Ammon's horn (tissue), 1 donor: ENCODE data around the gene GPRC5D.

ENCODE experiments used
- DNase-seq: peaks from one replicate; pipeline ENCODE4 v3.0.0-alpha.2; 2016; ENCODE audit warnings: low spot score

Gene GPRC5D

GRCh38 chr12:12908252-12908651 is 43.7 kb downstream of the GPRC5D start:
- no peak for DNase-seq

DNA sequence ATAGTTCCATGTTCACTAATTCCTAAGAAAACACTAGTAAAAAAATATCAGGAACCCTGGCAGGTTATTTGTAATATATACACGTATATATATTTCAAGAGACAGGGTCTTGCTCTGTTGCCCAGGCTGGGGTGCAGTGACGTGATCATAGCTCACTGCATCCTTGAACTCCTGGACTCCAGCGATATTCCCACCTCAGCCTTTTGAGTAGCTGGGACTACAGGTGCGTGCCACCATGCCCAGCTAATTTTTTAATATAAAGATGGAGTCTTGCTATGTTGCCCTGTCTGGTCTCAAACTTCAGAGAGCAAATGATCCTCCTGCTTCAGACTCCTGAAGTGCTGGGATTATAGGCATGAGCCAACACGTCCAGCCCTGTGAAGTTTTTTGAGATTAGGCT is 44.4 kb downstream of the GPRC5D start:
- DNase-seq: no peak

DNA sequence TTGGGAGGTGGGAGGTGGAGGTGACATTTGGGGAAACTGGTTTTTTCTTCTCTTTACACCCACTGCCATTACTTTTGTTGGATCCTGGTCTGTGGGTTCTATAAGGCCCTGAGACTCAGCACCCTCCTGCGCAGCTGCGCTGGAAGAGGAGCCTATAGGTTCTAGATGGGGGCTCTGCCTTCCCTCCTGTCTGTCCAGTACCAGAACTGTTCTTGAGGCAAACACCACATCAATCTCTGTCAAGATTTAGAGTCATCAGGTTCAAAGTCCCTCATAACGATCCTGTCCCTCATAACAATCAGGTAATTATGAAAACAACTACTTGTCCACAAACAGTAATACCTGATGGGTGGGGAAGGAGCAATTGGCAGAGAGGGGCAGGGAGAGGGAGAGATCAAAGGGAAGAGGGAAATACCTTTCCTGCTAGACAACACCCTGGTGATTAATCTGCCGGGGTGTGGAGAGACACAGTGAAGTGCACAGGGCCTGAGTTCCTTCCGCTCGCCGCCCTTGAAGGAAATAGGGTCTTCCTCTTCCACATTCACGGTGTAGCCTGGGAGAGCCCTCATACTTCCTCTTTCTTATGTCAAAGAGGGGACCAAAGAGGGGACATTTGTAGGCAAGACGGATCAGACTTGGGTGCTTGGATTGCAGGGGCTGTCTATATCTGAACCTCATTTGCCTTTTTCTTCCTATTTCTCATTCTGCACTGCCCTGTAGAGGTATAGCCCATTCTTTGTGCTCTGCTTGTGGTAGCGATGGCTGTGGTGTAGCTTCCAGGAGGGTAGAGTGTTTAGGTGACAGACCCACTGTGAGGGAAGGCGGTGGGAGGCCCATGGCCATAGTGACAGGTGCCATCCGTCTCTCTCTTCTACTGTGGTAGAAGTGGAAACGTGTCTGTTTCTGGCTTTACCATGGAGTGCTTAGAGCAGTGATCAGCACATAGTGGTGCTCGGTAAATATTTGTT is 48.0 kb downstream of the GPRC5D start:
- no peak for DNase-seq

- DNase-seq: no peak
These were observed 49.9 kb downstream of the GPRC5D start for GRCh38 chr12:12902036-12902435.

- peak; percentile 34 for DNase-seq
These were observed 50.7 kb downstream of the GPRC5D start for GRCh38 chr12:12901158-12901791.

DNA sequence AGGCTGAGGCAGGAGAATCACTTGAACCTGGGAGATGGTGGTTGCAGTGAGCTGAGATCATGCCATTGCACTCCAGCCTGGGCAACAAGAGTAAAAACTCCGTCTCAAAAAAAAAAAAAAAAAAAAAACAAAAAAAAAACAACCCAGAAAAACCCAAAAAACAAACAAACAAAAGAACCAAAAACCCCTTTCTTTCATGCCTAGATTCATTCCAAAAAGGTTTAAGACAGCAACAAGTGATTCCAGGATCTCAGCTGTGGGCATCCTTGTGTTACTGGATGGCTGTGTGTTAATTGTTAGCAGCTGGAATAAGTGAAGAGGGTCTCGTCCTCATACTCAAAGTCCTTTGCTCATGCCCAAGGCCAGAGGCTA is 51.2 kb downstream of the GPRC5D start:
- no peak for DNase-seq

- DNase-seq: no peak
These were observed 52.2 kb downstream of the GPRC5D start for GRCh38 chr12:12899530-12900380.

- no peak for DNase-seq
These were observed 53.0 kb downstream of the GPRC5D start for GRCh38 chr12:12898911-12899511.

DNA sequence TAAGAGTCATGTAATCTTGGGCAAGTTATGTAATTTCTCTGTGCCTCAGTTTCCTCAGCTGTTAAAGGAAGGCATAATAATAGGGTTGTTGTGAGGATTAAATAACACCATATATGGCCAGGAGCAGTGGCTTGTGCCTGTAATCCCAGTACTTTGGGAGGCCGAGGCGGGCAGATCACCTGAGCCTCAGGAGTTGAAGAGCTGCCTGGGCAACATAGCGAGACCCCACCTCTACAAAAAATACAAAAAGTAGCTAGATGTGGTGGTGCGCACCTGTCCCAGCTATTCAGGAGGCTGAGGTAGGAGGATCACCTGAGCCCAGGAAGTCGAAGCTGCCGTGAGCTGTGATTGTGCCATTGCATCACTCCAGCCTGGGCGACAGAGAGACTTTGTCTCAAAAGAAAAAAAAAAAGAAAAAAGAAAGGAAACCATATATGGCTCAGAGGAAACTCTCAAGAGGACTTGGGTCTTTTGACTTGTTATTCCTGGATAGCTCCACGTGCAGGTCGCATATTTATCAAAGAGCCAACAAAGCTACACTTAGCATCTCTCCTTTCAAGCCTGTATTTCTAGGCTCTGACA is 53.7 kb downstream of the GPRC5D start:
- DNase-seq: no peak

DNA sequence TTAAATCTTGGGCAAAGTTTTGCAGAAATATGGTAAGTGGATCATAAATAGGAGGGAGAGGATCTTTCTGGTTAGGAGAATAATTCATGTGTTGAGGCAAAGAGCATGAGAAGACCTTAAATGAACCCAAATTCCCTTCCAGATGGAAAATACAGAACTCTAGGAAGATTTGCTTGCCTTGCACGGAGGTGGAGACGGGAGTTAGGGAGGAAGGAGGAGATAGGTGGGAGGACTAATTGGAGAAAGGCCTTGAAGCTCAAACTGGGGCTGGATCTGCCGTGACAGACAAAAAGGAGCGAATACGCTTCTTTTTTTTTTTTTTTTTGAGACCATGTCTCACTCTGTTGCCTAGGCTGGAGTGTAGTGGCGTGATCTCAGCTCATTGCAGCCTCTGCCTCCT is 54.7 kb downstream of the GPRC5D start:
- no peak for DNase-seq

- DNase-seq: no peak
These were observed 55.7 kb downstream of the GPRC5D start for GRCh38 chr12:12896260-12896659.

DNA sequence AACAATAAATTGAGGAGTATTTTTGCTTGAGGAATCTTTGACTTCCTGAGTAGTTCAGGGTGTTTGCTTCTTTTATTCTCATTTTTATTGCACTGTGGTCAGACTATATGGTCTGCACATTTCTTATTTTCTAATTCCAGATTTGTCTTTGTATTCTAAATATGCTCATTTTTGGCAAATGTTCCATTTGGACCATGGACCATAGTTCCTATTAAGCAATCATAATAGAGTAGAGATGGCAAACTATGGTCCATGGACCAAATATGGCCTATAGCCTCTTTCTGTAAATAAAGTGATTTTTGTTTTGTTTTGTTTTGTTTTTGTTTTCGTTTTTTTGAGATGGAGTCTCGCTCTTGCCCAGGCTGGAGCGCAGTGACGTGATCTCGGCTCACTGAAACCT is 58.5 kb downstream of the GPRC5D start:
- DNase-seq: no peak

DNA sequence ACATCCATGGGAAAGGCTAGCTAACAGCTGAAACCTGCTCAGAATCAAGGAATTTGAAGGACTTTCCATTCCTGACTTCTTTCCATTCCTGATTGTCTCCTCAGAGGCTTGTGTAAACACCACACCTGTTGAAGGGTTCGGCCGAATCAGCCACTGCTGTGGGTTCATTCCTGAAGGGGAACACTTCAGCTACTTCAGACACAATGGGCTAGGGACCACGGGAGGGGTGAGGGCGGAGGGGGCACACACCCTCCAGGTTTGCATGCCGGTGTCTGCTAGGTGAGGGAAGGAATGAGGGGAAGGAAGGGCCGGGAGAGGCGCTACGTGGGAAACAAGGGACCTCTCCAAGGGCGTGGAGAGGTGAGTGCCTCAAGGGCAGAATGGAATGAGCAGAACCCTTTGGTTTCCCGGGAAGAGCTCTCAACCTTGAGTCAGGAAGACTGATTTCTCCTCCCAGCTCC is 59.3 kb downstream of the GPRC5D start:
- no peak for DNase-seq

DNA sequence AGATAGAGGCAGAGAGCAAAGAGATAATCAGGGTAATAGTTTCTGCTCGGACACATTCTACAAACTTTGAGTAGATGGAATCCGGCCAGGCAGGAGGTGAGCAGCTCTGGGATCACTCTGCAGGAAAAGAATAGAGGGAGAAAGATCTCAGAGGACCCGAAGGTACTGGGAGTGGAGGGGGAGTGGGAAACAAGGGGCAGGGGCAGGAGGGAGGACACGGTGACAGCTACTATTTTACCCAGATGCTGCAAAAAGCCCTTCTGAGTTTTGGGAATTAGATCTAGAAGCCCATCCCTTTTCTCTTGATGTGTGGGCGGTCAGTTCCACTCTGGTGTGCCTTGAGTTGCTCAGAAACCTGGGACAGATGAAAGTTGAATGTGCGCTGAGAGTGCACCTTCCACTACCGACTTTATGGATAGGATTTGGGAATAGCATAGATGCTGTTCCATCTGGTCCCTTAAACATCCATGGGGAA is 60.1 kb downstream of the GPRC5D start:
- no peak for DNase-seq

DNA sequence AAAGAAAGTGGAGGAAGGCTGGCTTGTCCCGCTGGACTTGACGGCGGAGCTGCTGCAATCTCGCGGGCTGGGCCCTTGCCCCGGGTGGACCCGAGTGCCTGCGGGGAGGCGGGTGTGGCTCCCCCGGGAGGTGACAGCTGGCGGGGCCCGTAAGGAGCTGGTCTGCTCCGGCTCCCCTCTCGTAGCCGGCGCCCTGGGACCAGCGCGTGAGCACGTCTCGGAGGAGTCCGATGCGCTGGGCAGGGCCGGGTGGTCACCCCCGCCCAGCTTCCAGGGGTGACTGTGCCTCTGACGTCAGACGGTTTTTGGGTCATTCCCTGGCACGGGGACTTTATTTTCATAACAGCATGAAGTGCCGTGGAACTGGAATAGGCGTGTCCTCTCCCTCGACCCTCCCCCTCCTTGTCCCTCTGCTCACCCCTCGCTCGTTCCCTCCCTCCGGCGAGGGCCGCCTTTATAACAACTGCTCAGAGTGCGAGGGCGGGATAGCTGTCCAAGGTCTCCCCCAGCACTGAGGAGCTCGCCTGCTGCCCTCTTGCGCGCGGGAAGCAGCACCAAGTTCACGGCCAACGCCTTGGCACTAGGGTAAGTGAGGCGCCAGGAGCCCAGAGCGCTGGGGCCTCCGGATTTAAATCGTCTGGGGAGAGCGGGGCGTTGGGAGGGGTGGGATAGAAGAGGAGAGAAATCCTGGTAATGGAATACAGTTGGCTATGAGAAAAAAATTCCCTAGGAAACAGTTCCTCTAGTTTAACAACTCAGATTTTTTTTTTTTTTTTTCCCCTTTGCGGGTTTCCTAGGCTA is 60.7 kb downstream of the GPRC5D start, which contains the start of gene GPRC5A:
TSS of gene GPRC5A (plus strand) at position 483 of the 801 bp plus-strand sequence. CDS start 16,688 bp downstream, outside the sequence.
- DNase-seq: peak; percentile 41
